Measurements from ENCODE around the gene ADAM20.
"Not testable (repeated sequence)": the region's sequence is repeated elsewhere in the genome, so short reads cannot be mapped to it uniquely, and the experiment has no call there.

ADAM20 gene

GRCh38 chr14:70534904-70535303 lies at the start of gene ADAM20:
Gene ADAM20 (minus strand): TSS chr14:70535004. CDS start chr14:70524757, 10,247 bp downstream.
- no peak for DNase-seq

- no peak for DNase-seq
These were observed 42.1 kb upstream of the ADAM20 start for GRCh38 chr14:70576891-70577290.

GRCh38 chr14:70573050-70573449 lies 38.2 kb upstream of the ADAM20 start:
- DNase-seq, result no peak

GRCh38 chr14:70571139-70571538 lies 36.3 kb upstream of the ADAM20 start:
- DNase-seq, result no peak

GRCh38 chr14:70567791-70568190 lies 33.0 kb upstream of the ADAM20 start:
- DNase-seq, result no peak

- DNase-seq, result no peak
These were observed 29.1 kb upstream of the ADAM20 start for GRCh38 chr14:70563869-70564268.

GRCh38 chr14:70563417-70563816 lies 28.6 kb upstream of the ADAM20 start:
- DNase-seq, result no peak

GRCh38 chr14:70558356-70558755 lies 23.6 kb upstream of the ADAM20 start:
- DNase-seq, result no peak

GRCh38 chr14:70555890-70556289 lies 21.1 kb upstream of the ADAM20 start:
- DNase-seq, result no peak

- DNase-seq, result no peak
These were observed 3.3 kb upstream of the ADAM20 start for GRCh38 chr14:70538087-70538486.

- DNase-seq, result no peak
These were observed 2.0 kb upstream of the ADAM20 start for GRCh38 chr14:70536830-70537229.

- no peak for DNase-seq
These were observed 4.4 kb downstream of the ADAM20 start for GRCh38 chr14:70530417-70530816.

GRCh38 chr14:70527501-70528105 lies 7.2 kb downstream of the ADAM20 start:
- no peak for DNase-seq

- no peak for DNase-seq
These were observed 9.1 kb downstream of the ADAM20 start for GRCh38 chr14:70525691-70526090.

- DNase-seq, result no peak
These were observed 19.0 kb downstream of the ADAM20 start for GRCh38 chr14:70515811-70516210.

GRCh38 chr14:70514168-70515069 lies 20.4 kb downstream of the ADAM20 start:
- no peak for DNase-seq

- DNase-seq, result no peak
These were observed 36.6 kb downstream of the ADAM20 start for GRCh38 chr14:70498191-70498590.

GRCh38 chr14:70489579-70490200 lies 45.1 kb downstream of the ADAM20 start:
- no peak for DNase-seq

GRCh38 chr14:70477356-70478105 lies 57.3 kb downstream of the ADAM20 start:
- not testable (repeated sequence) for DNase-seq

- not testable (repeated sequence) for DNase-seq
These were observed 59.3 kb downstream of the ADAM20 start for GRCh38 chr14:70475459-70475858.

- no peak for DNase-seq
These were observed 61.0 kb downstream of the ADAM20 start for GRCh38 chr14:70473825-70474224.

All from NCI-H446 treated with DMSO at 0.1 percent for 48 hours (cell line).